GM12878 (cell line): ENCODE data around the gene ADAMTS4. TPM values are rescaled to one million over a fixed set of nuclear protein-coding genes. Genes with fewer than 3 reads are reported as not detected.

ENCODE experiments used
- ATAC-seq: fragments of 200-7000 bp; cut with Tn5 transposase; 3 replicates; pipeline ENCODE4 v1.9.1; 2020; ENCODE audit warnings: mild to moderate bottlenecking, moderate library complexity
- BruUV-seq: library from RNA; stranded (reverse); fragments of 400-500 nt; replicated peaks from 2 replicates; lab custom pipeline; 2021; lab: Mats Ljungman, UMichigan
- CTCF ChIA-PET: fragments of 300-600 bp; sonication (Branson Sonifier 250); formaldehyde crosslinking; extraction: SDS; loops from one replicate; lab custom pipeline; 2021; ENCODE audit warnings: inconsistent platforms; lab: Yijun Ruan, JAX
- POLR2A ChIA-PET: fragments of 350-600 bp; formaldehyde crosslinking; extraction: SDS; loops from one replicate; lab custom pipeline; 2021; ENCODE audit warnings: inconsistent platforms; lab: Charles Lee
- RAD21 ChIA-PET: fragments of 300-600 bp; sonication (Branson Sonifier 250); formaldehyde crosslinking; loops from one replicate; lab custom pipeline; 2023; ENCODE audit warnings: antibody characterized with exemption; ENCODE audit not compliant: unreplicated experiment; lab: Charles Lee
- SMC1A ChIA-PET: fragments of 300-600 bp; sonication (Branson Sonifier 250); formaldehyde crosslinking; loops from one replicate; lab custom pipeline; 2023; ENCODE audit not compliant: unreplicated experiment, uncharacterized antibody; lab: Charles Lee
- DNase-seq: peaks from one replicate; pipeline ENCODE4 v3.0.0-alpha.2; 2011; ENCODE audit warnings: low read depth, low spot score
- FAIRE-seq: peaks from 3 replicates; lab custom pipeline; 2011; peaks lifted over from hg19 to GRCh38; lab: Jason Lieb, UNC
- H2AFZ ChIP-seq: 2 replicates; pipeline ENCODE4 v1.6.0; 2011; ENCODE audit warnings: low read depth, low read length, control low read depth; ENCODE audit not compliant: control insufficient read depth
- H3K27ac ChIP-seq: 2 replicates; pipeline ENCODE4 v1.5.1; 2011; ENCODE audit warnings: control low read depth; ENCODE audit not compliant: control insufficient read depth, insufficient read depth
- H3K27me3 ChIP-seq, 2 experiments: replicated peaks in 1 of 2; 2 replicates each; pipeline versions ENCODE4 v1.6.0 to v1.6.1; 2011; ENCODE audit warnings: low read length in 1 of 2; ENCODE audit not compliant: control insufficient read depth in 2 of 2, insufficient read depth in 2 of 2
- H3K36me3 ChIP-seq, 2 experiments: 2 replicates each; pipeline ENCODE4 v1.5.1; 2011; ENCODE audit warnings: low read length in 1 of 2; ENCODE audit not compliant: control insufficient read depth in 2 of 2, insufficient read depth in 2 of 2
- H3K4me1 ChIP-seq: 2 replicates; pipeline ENCODE4 v1.6.1; 2011; ENCODE audit warnings: mild to moderate bottlenecking, low read length, moderate library complexity, mixed read lengths; ENCODE audit not compliant: control insufficient read depth, insufficient read depth
- H3K4me2 ChIP-seq: 2 replicates; pipeline ENCODE4 v1.6.0; 2011; ENCODE audit warnings: control low read depth; ENCODE audit not compliant: control insufficient read depth, insufficient read depth
- H3K4me3 ChIP-seq: fragments of 200-600 bp; sonication (generic); 2 replicates; pipeline ENCODE4 v1.5.1; 2016
- H3K79me2 ChIP-seq: 2 replicates; pipeline ENCODE4 v1.6.0; 2011; ENCODE audit warnings: low read length; ENCODE audit not compliant: control insufficient read depth, insufficient read depth
- H3K9ac ChIP-seq: 2 replicates; pipeline ENCODE4 v1.8.0; 2011; ENCODE audit warnings: low read length, control low read depth, mixed read lengths; ENCODE audit not compliant: control insufficient read depth, insufficient read depth
- H3K9me3 ChIP-seq: replicated peaks from 3 replicates; pipeline ENCODE4 v1.5.1; 2011; ENCODE audit warnings: mild to moderate bottlenecking, low read length; ENCODE audit not compliant: control insufficient read depth, insufficient read depth
- H4K20me1 ChIP-seq: 2 replicates; pipeline ENCODE4 v1.6.0; 2011; ENCODE audit not compliant: control insufficient read depth, insufficient read depth
- ATF2 ChIP-seq: IDR thresholded peaks from 2 replicates; pipeline ENCODE4 v1.6.1; 2012; ENCODE audit warnings: low read length, inconsistent platforms
- EGR1 ChIP-seq, 2 experiments: IDR thresholded peaks; 1 replicate in 1 of 2; 2 replicates in 1 of 2; pipeline ENCODE4 v1.6.1; 2011 to 2012; ENCODE audit warnings: low read depth in 2 of 2, low read length in 2 of 2, borderline replicate concordance in 1 of 2, mild to moderate bottlenecking in 1 of 2, moderate library complexity in 1 of 2
- NBN ChIP-seq: fragments of 450-650 bp; IDR thresholded peaks from 2 replicates; pipeline ENCODE4 v1.6.1; 2016
- POLR2A ChIP-seq: IDR thresholded peaks from 2 replicates; pipeline ENCODE4 v1.6.1; 2011; ENCODE audit warnings: low read depth, mild to moderate bottlenecking, low read length
- SMAD5 ChIP-seq: IDR thresholded peaks from 2 replicates; pipeline ENCODE4 v1.6.1; 2016; ENCODE audit warnings: antibody characterized with exemption, low read depth
- USF2 ChIP-seq: IDR thresholded peaks from 2 replicates; pipeline ENCODE4 v1.6.1; 2011; ENCODE audit warnings: low read depth, low read length, improper control_type of control experiment, borderline replicate concordance
- ZNF217 ChIP-seq: fragments of 450-650 bp; IDR thresholded peaks from 2 replicates; pipeline ENCODE4 v1.6.1; 2017; ENCODE audit warnings: antibody characterized with exemption, mild to moderate bottlenecking
- WGBS: methylation state at CpG from one replicate; pipeline ENCODE4 v1.1.6; 2016; ENCODE audit warnings: low lambda C conversion rate; ENCODE audit not compliant: insufficient replicate concordance, insufficient coverage; ENCODE audit errors: missing lambda C conversion rate; 5-methylcytosine and 5-hydroxymethylcytosine counted together
- in situ Hi-C: fragments of 300-500 bp; cut with MboI; formaldehyde crosslinking; loops from 9 replicates; pipeline ENCODE4 v1.14.3; 2018; ENCODE audit warnings: mixed read lengths
- intact Hi-C: fragments of 100-400 bp; cut with micrococcal nuclease; formaldehyde crosslinking; loops from one replicate; pipeline ENCODE4 v1.14.2; 2022; ENCODE audit not compliant: unreplicated experiment
- polyA plus RNA-seq, 11 experiments: library from polyadenylated mRNA; depleted of rRNA in 4 of 11; unstranded in 6 of 11; stranded (reverse) in 5 of 11; fragments of >200 nt; fragmentation: Nextera tagmentation in 4 of 11; fragmentation: Illumina TruSeq in 1 of 11; extraction: Ambion mirVana in 4 of 11; extraction: Trizol in 1 of 11; gene quantifications; 1 replicate in 1 of 11; 2 replicates in 10 of 11; pipeline versions ENCODE4 v1.2.1 to v1.2.3, GENCODE V29; 2011 to 2016; ENCODE audit warnings: inconsistent platforms in 2 of 11, missing spikeins in 2 of 11, low read depth in 1 of 11
- total RNA-seq, 4 experiments: library from RNA; depleted of rRNA in 3 of 4; stranded (reverse); fragments of >200 nt in 3 of 4; fragmentation: Illumina TruSeq in 1 of 4; extraction: Trizol in 1 of 4; gene quantifications; 2 replicates each; pipeline versions ENCODE4 v1.2.1 to v1.2.3, GENCODE V29; 2013 to 2021

The ADAMTS4 gene
- total and polyA plus RNA-seq, 10 of the 15 experiments (the other 5 are each of a cell fraction or from before 2014, with no cell fraction given): 0.01 to 0.13 (median 0.05) TPM; not detected in 2

- TF ChIP-seq EGR1 (IDR thresholded peaks at IDR 0.05; ENCODE audit: borderline replicate concordance in 1 of 2, low read depth in 2 of 2, low read length in 2 of 2) (peak in 1 of 2 experiments; percentile 16; a peak in 1 of 3 replicates), ZNF217 (no peak), USF2 (no peak), NBN (0 out of 2 replicates have a peak, but pooled peaks have one; percentile 65)
These were observed 18.3 kb upstream of the ADAMTS4 start (continued) for GRCh38 chr1:161216945-161217712.

- no peak within 1 kb of the TSS for H3K9ac ChIP-seq
- no peak within 1 kb of the TSS for H3K4me3 ChIP-seq
- intact Hi-C loops (no loop called here), in situ Hi-C loops (no loop called here)
- no peak within 1 kb of the TSS for H2AFZ ChIP-seq
- H4K20me1 ChIP-seq: no peaks in the 10 kb centered on the region
- H3K27ac ChIP-seq: no peak within 1 kb of the TSS
- H3K27me3 ChIP-seq: no peaks in the 10 kb centered on the region
- H3K9me3 ChIP-seq: no peaks in the 10 kb centered on the region
- ATAC-seq (no peak), DNase-seq (no peak), FAIRE-seq (no peak)
- no peaks in the 10 kb centered on the region for H3K79me2 ChIP-seq
- BruUV-seq: no TSS peak
- 88% methylated on average over 10 of the region's 10 CpGs for WGBS
- ChIA-PET SMC1A (interaction anchor here (0.9 to 3.1 kb wide), 4 partner anchors 9 to 168 kb away, joined by 3 to 33 read pairs (median 12); partner anchors contain the start of genes APOA2 and TOMM40L), RAD21 (interaction anchor here (0.7 to 3.1 kb wide), 2 partner anchors 11 to 13 kb away, joined by 3 to 18 read pairs; partner anchors contain the start of genes NDUFS2 and TOMM40L), CTCF (interaction anchor here (0.7 to 17.1 kb wide), 5 partner anchors 8 to 152 kb away, joined by 4 to 385 read pairs (median 16); partner anchors contain the start of genes CFAP126, NDUFS2 and TOMM40L), POLR2A (interaction anchor here (5.7 kb wide), 1 partner anchor 12 kb away, joined by 24 read pairs; the partner anchor contains the start of gene NDUFS2)
- peaks cover 8 to 28% of the 10 kb centered on the region in 2 experiments for H3K36me3 ChIP-seq
- no peak within 1 kb of the TSS for H3K4me2 ChIP-seq
- 0 out of 2 replicates have a peak, but pooled peaks have one; percentile 20 for TF ChIP-seq POLR2A
- no peak for TF ChIP-seq SMAD5
- no peak for TF ChIP-seq ATF2
- peaks cover 21% of the 10 kb centered on the region for H3K4me1 ChIP-seq
These were observed 16.2 kb upstream of the ADAMTS4 start, which contains the start of gene FCER1G for GRCh38 chr1:161215076-161215475. Gene FCER1G, plus strand, starts transcription at chr1:161215295. Its CDS starts 27 bp downstream, at chr1:161215322.
